NCI-H187 (cell line): ENCODE measurements around the gene IRAK1.
"Not testable (repeated sequence)": the region's sequence is repeated elsewhere in the genome, so short reads cannot be mapped to it uniquely, and the experiment has no call there.

ENCODE experiments used
- DNase-seq, 2 experiments: peaks; one replicate each; lab custom pipeline; 2025; lab: John Stamatoyannopoulos, UW

IRAK1 gene

DNA sequence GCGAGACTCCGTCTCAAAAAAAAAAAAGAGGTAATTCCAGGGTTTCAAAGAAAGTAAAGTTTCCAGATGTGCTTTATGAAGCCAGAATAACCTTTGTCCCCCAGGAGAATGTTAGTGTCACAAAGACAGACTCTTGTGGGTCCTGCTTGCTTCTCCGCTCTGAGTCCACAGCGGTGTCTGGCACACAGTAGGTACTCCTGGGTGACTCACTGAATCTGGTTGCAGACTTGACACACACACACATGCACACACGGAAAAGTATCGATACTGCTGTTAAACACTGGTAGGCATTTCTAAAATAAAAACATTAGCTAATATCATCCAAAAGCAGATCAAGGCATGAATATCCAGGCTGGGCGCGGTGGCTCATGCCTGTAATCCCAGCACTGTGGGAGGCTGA is 24.2 kb downstream of the IRAK1 start:
- DNase-seq, result no peak

DNA sequence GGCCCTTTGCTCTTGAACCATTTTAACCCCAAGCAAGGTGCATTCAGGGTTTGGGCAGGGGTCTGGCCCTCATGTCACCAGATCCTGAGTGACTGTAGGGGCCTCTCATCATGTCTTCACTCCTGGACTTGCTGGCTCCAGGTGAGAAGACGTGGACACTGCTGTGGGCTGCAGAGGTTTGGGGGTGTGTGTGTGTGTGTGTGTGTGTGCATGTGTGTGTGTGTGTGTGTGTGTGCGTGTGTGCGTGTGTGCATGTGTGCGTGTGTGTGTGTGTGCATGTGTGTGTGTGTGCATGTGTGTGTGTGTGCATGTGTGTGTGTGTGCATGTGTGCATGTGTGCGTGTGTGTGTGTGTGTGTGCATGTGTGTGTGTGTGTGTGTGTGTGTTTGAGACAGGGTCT is 25.3 kb downstream of the IRAK1 start:
- not testable (repeated sequence) for DNase-seq

DNA sequence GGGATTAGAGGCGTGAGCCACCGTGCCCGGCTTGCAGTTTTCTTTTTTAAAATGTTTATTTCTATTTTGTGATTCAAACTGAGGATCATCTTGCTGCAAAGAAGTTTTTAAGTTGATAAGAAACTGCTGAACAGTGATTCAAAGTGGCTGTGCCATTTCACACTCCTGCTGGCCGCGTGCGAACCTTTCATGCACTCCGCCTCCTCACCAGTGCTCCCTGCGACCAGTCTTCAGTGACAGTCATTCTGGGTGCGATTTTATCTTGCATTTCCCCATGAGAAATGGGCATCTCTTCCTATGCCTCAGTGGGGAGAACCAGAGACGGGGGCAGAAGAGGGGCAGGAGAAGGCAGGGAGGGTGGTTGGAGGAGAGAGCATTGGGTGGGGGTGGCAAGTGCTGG is 25.7 kb downstream of the IRAK1 start:
- DNase-seq, result no peak

DNA sequence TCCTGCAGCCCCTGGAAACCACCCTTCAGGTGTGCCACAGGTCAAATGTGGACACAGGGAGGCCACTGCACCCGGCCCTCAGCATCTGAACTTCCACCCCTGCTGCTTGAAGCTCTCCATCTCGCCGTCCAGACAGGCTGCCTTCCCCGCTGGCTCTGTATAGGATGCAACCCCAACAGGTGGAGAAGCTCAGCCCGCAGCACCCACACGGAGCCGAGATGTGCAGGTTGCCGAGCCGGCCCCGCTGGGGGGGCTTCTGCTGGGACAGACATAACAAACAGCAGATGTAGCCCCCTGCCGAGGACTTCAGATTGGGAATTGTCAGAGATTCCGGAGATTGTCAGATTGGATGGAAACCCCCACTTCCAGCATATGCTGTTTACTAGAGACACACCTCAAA is 26.6 kb downstream of the IRAK1 start:
- no peak for DNase-seq

DNA sequence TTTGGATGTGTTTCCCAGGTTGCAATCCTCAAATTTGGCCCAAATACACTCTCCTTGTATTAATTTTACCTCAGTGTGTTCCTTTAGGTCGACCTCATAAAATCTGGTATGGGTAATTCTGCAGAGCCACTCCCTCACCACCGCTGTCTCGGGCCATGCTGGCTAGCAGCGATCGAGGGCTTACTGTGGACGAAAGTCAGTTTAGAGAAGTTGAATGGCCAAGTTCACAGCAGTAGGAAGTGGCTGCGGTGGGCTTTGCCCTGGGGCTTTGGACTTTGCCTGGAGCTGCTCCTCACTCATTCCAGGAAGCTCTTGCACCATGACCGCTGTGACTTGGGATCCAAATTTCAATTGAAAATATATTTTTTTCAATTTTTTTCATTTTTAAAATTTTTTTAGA is 27.5 kb downstream of the IRAK1 start:
- no peak for DNase-seq

DNA sequence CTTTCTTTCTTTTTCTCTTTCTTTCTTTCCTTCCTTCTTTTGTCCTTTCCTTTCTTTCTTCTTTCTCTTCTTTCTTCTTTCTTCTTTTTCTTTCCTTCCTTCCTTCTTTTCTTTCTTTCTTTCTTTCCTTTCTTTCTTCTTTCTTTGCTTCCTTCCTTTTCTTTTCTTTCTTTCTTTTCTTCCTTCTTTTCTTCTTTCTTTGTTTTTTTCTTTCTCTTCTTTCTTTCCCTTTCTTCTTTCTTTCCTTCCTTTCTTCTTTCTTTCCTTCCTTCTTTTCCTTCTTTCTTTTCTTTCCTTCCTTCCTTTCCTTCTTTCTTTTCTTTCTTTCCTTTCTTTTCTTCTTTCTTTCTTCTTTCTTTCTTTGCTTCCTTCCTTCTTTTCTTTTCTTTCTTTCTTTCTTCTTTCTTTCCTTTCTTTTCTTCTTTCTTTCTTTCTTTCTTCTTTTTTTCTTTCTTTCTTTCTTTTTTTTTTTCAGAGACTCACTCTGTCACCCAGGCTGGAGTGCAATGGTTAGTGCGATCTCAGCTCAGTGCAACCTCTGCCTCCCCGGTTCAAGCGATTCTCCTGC is 28.6 kb downstream of the IRAK1 start:
- no peak for DNase-seq

DNA sequence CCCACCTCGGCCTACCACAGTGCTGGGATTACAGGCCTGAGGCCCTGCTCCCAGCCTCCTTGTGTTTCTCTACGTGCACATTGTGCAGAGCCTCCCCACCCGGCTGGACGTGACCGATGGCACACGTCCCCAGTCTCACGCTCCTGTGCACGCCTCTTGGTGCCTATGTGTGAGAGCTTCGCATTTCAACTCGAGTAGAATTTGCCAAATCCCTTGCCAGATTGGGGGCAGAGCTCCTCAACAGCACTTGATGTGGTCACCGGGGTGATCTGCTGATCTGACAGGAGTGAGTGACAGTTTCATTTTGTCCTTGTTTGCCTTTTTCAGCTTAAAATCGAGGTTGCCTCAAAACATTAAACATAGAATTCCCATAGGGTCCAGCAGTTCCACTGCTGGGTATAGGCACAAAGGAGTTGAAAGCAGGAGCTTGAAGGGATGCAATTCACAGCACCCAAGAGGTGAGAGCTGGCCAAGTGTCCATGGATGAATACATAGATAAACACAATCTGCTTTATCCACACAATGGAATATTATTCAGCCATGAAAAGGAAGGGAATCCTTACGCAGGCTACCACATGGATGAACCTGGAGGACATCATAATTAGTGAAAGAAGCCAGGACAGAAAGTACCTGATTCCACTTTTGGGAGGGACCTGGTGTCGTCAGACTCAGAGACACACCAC is 29.6 kb downstream of the IRAK1 start:
- DNase-seq, result no peak

DNA sequence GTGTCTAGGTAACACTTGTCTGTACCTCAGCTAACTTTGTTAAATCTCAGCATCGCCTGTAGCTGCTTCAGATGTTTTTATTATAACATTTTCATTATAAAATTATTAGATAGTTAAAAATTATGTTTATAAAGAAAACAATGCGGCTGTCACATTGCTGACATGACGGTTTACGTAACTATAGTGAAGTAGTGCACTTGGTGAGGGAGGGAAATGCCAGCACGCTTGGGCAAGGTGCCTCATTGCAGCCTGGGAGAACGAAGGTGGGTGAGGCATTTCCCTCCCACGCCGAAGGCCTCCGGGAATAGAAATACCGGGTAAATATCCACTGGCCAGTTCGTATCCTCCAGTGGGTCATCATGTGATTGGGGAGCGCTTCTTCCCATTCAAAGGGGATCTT is 31.2 kb downstream of the IRAK1 start:
- no peak for DNase-seq

DNA sequence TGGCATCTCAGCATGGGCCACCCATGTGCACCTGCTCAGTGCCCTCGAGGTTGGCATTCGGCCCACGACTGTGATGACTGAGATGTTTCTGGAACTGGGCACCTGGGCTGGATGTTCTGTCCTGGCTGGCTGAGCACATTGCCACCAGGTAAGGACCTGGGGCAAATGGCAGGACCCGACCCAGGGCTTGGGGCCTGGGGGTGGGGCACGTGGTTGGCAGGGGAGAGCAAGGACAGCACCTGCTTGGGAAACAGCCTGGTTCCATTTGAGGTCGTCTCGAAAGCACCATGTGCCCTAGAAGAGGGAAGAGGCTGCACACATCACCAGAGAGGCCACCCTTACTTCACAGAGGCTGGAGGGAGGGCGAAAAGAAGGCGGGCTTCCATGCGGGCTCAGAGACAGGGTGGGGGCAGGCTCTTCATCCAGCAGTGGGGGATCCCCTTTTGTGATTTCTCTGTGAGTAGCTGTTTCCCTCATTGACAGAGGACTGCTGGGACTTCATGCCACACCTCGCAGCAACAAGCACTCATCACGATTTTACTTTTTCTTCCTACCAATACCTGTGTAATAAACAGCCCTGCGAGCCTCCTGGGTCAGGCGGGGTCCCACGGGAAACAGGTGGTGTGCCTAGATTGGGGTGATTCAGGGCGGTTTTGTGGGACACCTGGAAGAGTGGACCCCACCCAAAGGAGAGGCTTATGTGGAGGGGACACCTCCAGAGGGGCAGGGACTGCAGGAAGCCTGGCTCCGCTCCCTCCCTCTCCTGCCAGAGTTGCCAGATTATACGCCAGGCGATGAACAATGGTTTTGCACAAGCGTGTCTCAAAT is 35.1 kb downstream of the IRAK1 start:
- DNase-seq, result no peak

DNA sequence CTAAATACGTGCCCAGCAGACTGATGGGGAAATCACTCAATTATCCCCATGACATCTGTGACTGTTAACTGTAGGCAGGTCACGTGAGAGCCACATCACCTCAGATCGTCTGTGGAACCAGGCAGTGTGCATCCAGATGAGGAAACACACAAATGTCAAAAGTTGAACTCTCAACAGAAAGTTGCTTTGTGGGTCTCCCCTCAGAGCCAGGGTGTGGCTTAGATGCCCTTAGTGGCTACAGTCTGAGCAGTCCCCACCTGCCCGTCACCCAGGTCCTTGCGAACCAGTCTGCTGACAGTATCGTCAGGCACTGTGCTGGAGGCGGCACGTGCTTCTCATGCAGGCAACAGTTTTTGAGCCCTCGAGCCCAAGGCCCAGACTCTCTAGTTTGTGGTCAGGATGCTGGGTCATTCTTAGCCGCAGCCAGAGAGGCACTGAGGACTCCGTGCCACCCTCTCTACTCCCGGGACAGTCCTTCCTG is 36.3 kb downstream of the IRAK1 start:
- no peak for DNase-seq

DNA sequence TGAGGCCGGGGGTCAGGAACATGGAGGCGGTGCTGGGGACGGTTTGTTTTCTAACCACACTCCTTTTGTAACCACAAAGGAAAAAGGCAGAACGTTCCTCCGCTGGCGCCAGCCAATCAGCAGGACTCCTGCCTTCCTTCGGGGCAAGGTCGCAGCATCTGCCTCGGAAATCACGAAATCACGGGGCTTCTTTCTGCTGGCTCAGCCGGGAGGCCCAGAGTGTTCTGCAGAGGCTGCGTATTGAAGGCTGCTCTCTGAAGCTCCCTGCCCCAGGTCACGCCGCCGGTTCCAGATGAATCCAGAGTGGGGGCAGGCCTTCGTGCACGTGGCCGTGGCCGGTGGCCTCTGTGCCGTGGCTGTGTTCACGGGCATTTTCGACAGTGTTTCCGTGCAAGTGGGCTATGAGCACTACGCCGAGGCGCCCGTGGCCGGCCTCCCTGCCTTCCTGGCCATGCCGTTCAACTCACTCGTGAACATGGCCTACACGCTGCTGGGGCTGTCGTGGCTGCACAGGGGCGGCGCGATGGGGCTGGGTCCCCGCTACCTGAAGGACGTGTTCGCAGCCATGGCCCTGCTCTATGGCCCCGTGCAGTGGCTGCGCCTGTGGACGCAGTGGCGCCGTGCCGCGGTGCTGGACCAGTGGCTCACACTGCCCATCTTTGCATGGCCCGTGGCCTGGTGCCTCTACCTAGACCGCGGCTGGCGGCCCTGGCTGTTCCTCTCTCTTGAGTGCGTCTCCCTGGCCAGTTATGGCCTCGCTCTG is 37.8 kb downstream of the IRAK1 start:
- no peak for DNase-seq

DNA sequence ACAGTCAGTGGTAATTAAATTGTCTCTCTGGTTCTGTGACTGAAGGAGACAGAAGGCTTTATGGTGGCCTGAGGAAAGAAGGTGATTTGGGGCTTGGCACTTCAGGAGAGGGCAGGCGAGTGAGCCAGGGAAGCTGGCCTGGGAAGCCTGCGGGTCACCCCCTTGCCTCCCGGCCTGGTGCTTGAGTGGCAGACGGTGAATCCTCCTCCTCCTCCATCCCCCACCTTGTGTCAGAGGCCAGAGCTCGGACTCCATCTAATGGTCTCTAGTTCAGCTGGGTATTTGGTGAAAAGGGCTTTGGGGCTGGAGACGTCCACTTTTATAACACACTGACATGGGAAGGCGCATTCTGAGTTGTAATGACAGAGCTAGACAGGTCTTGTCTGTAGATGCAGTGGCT is 38.5 kb downstream of the IRAK1 start:
- no peak for DNase-seq

DNA sequence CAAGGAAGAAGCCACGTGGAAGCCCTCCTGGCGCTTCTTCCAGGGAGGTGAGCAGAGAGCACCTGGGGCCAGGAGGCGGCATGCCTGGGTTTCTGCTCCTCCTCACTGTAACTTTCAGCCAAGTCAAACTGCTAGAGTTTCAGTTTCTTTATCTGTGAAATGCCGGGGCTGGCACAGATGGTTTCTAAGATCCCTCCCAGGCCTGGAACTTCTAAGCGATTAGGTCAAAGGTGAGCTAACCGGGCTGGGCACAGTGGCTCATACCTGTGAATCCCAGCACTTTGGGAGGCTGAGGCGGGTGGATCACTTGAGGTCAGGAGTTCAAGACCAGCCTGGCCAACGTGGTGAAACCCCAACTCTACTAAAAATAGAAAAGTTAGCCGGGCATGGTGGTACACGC is 39.3 kb downstream of the IRAK1 start:
- DNase-seq, result not testable (repeated sequence)

DNA sequence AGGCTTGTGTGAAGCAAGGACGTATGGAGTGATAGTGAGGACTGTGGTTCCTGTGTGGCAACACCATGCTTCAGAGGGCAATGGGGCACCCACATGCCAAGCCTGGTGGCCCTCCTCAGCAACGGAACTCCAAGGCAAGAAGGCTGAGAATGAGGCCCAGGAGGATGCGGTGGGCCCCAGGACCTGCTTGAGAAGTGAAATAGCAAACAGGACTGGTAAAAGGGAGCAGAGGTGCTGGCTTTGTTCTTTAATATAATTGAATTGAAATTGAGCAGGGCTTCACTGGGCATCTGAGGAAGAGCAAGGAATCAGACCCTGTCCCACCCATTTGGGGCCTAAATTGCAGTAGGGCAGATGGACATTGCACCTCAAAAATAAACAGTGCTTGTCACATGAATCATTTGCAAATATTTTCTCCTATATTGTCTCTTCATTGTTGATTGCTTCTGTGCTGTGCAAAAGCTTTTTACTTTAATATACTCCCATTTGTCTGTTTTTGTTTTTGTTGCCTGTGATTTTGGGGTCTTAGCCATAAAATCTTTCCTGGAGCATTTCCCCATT is 44.9 kb downstream of the IRAK1 start:
- DNase-seq, result no peak

DNA sequence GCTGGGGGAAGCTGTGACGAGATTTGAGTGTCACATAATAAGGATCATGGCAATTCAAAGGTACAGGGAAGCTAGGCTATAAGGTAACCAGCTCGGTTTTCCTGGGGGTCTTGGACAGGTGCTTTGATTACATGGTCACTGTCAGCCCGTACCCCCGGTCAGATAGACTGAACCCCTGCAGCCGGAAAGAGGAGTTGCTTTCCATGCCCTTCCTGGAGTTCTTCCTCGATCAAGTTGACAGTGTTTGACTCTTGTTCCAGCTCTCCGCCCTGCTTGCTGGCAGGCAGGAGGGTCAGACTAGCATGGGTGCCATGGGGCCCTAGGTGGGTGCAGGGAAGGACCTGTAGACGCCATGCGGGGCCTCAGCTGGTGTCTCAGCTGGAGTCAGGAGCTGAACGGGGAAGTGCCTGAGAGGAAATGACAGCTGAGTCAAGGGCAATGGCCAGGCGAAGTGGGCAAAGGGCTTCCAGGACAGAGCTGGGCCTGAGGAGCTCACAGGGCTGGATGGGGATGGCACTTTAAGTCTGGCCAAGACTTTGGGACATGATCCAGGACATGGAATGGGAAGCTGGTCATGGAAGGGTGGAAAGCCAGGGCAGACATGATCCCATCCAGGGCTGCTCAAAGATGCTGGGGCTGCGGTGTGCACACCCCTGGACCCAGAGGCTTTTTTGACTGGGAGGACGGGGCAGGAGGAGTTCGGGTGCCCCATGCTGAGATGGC is 45.5 kb downstream of the IRAK1 start:
- no peak for DNase-seq

DNA sequence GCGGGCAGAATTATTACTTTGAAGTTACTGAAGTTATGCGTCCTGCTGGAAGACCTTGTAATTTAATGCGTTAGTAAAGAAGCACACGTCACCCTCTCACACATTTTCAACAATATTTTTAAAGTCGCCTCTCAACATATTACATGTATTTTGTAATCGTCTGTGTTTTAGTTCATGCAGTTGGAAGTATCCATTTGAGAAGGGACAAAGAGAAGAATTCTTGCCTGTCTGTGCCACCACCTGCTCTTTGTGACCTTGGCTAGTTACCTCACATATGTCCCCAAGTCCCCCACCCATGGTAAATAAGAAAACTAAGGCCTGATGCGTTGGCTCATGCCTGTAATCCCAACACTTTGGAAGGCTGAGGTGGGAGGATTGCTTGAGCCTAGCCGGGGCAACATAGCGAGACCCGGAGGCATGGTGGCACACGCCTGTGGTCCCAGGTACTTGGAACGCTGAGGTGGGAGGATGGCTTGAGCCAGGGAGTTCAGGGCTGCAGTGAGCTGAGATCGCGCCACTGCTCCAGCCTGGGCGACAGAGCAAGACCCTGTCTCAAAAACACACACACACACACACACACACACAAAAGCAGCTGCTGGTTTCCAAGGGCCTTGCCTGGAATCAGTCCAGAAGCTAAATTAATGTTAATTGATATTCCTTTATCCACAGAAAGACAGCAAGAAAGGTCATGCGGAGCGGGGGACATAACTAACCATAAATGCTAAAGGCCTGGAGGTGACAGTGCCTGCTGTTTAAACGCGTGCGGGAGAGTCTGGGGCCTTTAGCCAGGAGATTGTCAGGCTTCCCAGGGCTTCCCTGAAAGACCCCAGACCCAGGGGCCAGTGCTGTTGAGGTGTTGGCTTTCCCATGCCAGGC is 46.3 kb downstream of the IRAK1 start:
- no peak for DNase-seq

DNA sequence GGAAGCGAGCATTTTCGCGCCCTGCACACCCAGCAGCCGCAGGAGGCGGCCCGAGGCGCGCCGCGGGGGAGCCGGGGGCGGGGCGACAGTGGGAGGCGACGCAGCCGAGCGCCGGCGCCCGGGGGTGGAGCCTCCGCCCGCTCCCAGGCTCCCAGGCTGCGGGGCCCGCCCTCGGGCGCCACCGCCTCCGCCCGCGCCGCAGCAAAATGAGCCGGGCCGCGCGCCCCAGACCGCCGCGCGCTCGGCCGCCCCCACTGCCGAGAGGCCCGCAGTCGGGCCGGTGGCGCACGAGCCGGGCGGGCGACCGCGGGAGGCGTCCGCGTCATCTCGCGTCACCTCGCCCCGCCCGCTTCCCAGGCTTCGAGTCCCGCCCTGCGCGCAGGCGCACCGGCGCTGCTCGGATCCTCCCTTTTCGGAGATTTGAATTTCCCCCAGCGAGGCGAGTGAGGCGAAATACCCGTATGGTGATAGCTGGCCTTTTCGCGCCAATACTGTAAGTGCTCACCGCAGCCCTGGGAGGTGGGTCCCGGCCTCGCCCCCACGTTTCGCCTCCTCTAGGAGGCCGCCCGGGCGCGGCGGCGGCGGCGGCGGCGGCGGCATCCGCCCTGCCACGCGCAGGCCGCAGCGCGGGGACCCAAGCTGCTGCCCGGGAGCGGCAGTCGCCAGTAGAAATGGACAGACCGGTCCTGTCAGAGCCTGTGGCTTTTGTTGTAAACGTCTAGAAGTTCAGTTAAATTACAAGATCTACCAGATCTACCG is 47.2 kb downstream of the IRAK1 start, which contains the start of gene TMEM187:
TSS of gene TMEM187 (plus strand) at position 387 of the 759 bp plus-strand sequence. CDS start 9,309 bp downstream, outside the sequence.
- peak; percentile 91 to 96 for DNase-seq

DNA sequence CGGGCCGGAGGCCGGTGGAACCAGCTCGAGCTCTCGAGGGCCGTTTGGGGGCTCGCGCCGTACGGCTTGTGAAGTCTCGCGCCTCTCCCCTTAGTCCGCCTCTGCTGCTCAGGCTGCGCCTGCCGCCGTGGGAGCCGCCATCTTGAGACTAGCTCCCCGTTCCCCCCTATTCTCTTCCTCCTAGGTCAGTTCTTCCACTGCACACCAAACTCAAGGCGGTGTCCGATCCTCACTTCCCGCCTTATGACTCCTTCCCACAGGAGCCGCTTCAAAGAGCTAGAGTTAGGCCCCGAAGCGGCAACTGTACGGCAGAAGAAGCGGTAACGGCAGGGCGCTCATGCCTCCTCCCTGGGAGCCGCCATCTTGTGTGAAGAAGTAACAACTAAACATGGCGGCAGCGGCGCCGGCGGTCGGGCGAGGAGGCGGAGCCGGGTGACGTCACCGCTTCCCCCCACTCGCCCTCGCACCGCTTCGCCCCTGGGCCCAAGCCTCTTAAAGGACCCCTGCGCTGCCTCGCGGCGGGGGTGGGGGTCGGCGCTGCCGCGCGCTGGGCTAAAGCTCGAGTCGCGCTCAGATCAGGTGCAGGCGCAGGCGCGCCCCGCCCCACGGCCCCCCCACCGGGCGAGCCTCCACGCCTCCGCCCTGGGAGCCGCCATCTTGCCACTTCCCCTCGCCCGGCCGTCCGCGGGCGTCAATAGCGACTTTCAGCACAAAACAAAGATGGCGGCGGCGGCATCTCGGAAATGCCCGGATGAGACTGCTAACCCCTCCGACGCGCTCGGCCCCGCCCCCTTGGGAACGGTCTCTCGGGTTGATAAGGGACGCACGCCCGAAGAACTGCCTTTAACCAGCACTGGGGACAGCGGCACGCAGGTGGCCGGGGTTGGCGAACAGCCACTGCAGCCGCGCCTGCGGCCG is 48.0 kb downstream of the IRAK1 start, which contains the start of gene HCFC1:
TSS of gene HCFC1 (minus strand) at position 369 of the 918 bp plus-strand sequence. CDS start 978 bp downstream, outside the sequence.
- DNase-seq, result peak; percentile 96 to 99
